ENCODE data around the gene MAFG.
"Not testable (repeated sequence)": the region's sequence is repeated elsewhere in the genome, so short reads cannot be mapped to it uniquely, and the experiment has no call there.

MAFG gene

GRCh38 chr17:81958633-81959342 lies 31.3 kb upstream of the MAFG start:
- DNase-seq (ENCODE audit: low read depth in 2 of 2, low spot score in 1 of 2), result no peak

- DNase-seq (ENCODE audit: low read depth in 2 of 2, low spot score in 1 of 2), result no peak
Observed at GRCh38 chr17:81957691-81958432, 30.3 kb upstream of the MAFG start.

- no peak for DNase-seq (ENCODE audit: low read depth in 2 of 2, low spot score in 1 of 2)
Observed at GRCh38 chr17:81956607-81957589, 29.4 kb upstream of the MAFG start.

- no peak for DNase-seq (ENCODE audit: low read depth in 2 of 2, low spot score in 1 of 2)
Observed at GRCh38 chr17:81955756-81956544, 28.4 kb upstream of the MAFG start.

GRCh38 chr17:81955058-81955681 lies 27.6 kb upstream of the MAFG start:
- DNase-seq (ENCODE audit: low read depth in 2 of 2, low spot score in 1 of 2), result no peak

GRCh38 chr17:81954131-81955057 lies 26.9 kb upstream of the MAFG start:
- no peak for DNase-seq (ENCODE audit: low read depth in 2 of 2, low spot score in 1 of 2)

- not testable (repeated sequence) for DNase-seq (ENCODE audit: low read depth in 2 of 2, low spot score in 1 of 2)
Observed at GRCh38 chr17:81953443-81953842, 25.9 kb upstream of the MAFG start.

- no peak for DNase-seq (ENCODE audit: low read depth in 2 of 2, low spot score in 1 of 2)
Observed at GRCh38 chr17:81952792-81953228, 25.3 kb upstream of the MAFG start.

GRCh38 chr17:81951785-81952684 lies 24.5 kb upstream of the MAFG start:
- DNase-seq (ENCODE audit: low read depth in 2 of 2, low spot score in 1 of 2), result no peak

- DNase-seq (ENCODE audit: low read depth in 2 of 2, low spot score in 1 of 2), result no peak
Observed at GRCh38 chr17:81950501-81950900, 23.0 kb upstream of the MAFG start.

GRCh38 chr17:81948635-81949378 lies 21.3 kb upstream of the MAFG start:
- DNase-seq (ENCODE audit: low read depth in 2 of 2, low spot score in 1 of 2), result no peak

GRCh38 chr17:81947189-81947588 lies 19.7 kb upstream of the MAFG start, which contains the start of gene MYADML2:
TSS of gene MYADML2 (minus strand) at chr17:81947233. CDS start at chr17:81941741, 5,492 bp downstream.
- no peak for DNase-seq (ENCODE audit: low read depth in 2 of 2, low spot score in 1 of 2)

GRCh38 chr17:81944858-81945257 lies 17.3 kb upstream of the MAFG start:
- DNase-seq (ENCODE audit: low read depth in 2 of 2, low spot score in 1 of 2), result no peak

- DNase-seq (ENCODE audit: low read depth in 2 of 2, low spot score in 1 of 2), result no peak
Observed at GRCh38 chr17:81942167-81942553, 14.6 kb upstream of the MAFG start.

GRCh38 chr17:81941484-81942166 lies 14.1 kb upstream of the MAFG start:
- no peak for DNase-seq (ENCODE audit: low read depth in 2 of 2, low spot score in 1 of 2)
